HG03025 (cell line): ENCODE results near the gene MYO1A.
A peak's percentile ranks its signal among the peaks of the same experiment; 100 is the strongest.
"Not testable (repeated sequence)": the region's sequence is repeated elsewhere in the genome, so short reads cannot be mapped to it uniquely, and the experiment has no call there.

ENCODE experiments used
- ATAC-seq: cut with Tn5 transposase; IDR thresholded peaks from one replicate; pipeline ENCODE4 v1.9.1; 2021; ENCODE audit warnings: mild to moderate bottlenecking, moderate library complexity; ENCODE audit not compliant: unreplicated experiment, low FRiP score

The MYO1A gene

DNA sequence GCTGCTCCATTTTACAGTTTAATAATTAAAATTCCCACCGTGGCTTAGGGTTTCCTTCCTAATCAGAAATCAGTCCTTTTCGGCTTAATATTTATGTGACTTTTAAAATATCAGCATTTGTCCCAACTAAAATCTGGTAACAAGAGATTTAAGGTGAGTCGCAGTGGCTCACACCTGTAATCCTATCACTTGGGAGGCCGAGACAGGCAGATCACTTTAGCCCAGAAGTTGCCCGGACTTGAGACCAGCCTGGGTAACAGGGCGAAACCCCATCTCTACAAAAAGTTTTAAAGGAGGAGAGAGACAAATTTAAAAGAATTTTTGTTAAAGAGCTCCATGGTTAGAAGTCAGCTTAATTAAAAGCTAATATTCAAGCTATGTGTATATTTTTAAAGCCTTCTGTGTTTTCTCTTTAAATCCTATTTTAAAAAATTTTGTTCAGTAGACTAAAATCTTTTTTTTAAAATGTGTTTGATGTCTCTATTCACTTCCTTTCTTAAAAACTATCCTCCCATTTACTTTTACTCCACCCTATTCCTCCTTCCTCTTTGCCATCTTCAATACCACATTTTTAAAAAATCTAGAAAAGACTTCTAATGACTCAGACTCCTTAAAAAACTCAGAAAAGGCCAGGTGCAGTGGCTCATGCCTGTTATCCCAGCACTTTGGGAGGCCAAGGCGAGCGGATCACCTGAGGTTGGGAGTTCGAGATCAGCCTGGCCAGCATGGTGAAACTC, 29.8 kb downstream of the MYO1A start:
- no peak for ATAC-seq

DNA sequence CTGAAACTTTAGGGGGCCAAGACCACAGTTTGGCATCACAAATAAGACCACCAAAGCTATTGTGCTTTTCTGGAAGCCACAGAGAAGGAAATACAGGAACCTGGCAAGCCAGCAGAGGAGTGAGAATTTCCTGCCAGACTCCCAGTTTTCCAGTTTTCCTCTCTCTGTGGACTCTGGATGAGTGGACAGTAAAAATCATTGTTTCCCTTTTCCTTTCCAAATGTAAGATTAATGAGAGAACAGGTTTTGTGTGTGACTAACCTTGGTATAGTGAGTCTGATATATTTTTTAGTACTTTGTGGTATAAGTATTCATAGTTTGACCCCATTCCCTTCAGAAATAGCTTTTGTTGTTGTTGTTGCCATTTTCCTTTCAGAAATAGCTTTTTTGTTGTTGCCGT, 31.0 kb downstream of the MYO1A start:
- ATAC-seq: no peak

DNA sequence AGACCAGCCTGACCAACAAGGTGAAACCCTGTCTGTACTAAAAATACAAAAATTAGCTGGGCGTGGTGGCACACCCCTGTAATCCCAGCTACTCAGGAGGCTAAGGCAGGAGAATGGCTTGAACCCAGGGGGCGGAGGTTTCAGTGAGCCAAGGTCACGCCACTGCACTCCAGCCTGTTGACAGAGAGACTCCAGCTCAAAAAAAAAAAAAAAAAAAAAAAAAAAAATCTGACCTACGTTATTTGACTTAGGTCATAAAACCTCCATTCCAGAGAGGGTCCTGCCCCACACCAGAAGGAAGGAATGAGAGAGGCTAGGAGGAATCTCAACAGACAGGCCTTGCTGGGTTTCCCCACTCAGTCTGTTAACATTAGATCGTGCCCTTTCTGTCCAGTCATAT, 31.6 kb downstream of the MYO1A start:
- ATAC-seq: not testable (repeated sequence)

DNA sequence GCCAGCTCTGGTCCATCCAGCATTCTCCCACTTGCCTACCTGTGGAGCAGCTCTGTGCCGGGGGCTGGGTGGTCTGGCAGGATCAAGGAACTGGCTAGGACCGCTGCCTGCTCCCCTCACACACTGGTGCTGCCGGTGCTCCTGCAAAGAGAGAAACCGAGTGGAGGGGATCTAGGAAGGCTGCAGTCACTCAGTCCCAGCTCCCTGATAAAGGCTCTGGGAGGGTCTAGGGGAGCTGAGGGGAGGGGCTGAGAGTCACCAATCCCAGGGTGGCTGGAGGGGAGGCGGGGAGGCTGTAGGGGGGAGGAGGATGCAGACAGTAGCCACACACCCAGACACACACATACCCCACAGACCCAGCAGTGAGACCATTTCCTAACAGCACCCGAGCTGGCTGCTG, 33.6 kb downstream of the MYO1A start, which contains the start of gene TAC3:
Gene TAC3 (minus strand): TSS at position 182 of the 400 bp plus-strand sequence. CDS start 732 bp downstream, outside the sequence.
- no peak for ATAC-seq

DNA sequence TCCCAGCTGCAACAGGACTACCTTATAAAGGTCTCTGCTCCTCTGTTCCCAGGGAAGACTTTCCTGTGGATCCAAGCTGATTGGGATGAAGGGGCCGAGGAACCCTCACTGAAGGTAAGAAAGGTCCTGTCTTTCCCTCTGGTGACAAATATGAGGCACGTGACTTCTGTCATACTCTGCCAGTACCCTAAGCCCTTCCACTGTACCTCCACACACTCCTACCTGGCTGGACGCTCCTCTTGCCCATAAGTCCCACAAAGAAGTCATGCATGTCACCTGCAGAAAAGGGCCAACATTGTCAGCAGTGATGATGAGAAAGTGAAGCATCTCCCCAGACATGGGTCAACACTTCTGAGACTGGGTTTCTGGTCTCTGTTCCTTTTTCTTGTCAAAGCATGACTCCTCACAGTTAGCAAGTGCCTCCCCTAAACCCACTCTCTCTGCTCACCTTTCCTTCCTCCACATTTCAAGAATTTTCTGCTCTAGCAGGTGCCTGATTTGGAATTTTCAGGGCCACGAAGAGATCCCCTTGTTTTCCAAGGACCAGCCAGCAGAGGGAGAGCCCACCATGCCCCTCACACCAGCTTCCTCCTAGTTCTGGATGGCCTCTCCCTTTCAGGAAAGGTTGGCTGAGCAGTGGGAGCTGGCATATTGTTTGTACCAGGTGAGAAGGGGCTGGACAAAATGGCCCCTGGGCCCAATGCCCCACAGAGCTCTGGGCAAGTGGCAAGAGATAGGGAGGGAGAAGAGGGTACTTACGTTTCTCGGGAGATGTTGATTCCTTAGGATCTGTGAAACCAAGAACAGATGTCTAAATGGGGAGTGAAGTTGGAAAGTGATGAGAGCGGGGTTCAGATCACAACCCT, 37.1 kb downstream of the MYO1A start:
- peak; percentile 65 for ATAC-seq

DNA sequence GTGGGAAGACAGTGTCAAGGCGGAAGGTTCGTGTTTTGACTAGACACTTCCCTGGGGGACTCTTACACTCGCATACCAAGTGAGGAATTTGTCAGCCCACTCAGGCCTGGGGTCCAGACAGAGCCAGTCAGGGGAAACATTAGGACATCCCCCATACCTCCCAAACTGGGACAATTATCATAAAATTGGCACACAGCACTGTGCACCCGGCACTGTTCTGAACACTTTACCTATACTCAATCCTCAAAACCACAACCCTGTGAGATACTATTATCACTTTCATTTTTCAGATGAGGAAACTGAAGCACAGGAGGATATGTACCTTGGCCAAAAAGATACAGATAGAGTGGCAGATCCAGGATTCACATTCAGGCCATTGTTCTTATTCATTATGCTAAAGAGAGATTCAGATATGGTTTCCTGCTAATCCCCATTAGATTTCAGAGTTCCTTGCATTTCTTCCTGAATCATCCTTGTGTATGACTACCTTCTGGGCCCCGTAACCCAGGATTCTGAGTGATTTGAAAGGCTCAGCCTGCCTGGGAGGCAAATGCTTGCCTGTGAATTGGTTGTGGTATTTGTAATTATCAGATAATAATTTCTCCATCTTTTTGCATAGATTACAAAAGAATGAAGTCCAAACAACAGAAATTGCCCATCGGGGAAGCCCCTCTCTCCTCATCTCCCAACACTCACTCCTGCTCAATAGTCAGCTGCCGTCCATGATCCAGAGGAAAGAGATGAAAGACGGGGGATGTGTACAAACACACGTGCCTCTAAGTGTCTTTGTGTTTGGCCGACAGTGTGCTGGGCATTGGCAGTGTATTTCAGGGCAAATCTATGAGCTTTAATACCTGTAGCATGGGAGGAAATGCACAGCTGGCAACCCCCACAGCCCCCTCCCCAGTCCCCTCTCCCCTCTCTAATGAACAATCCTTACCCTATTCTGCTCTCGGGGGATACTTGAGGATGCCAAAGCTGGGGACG, 38.2 kb downstream of the MYO1A start:
- peak; percentile 45 for ATAC-seq

DNA sequence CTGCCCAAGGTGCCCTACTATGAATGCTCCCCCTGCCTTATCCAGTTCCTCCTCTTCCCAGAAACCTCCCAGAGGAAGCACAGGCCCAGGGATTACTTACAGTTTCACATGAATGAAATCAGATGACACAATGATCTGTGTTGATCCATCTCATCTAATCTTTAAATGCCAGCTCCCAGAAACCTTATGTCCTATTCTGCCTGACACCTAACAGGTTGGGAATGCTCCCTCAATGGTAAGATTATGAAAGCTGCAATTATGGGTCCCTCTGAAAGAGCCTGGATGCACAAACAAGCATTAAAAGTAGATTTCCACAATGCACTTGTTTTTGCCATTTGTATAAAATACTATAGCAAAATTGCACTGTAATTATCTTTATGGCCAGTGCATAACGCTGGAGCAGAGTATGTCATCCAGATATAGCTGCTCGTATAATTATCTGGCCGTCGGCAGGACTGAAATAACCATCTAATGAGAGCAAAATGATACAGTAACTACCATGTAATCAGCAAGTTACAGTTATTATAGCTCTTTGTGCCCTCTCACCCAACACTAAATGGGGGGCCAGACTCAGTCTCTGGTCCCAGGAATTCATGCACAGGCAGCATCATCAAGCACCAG, 39.2 kb downstream of the MYO1A start:
- no peak for ATAC-seq

DNA sequence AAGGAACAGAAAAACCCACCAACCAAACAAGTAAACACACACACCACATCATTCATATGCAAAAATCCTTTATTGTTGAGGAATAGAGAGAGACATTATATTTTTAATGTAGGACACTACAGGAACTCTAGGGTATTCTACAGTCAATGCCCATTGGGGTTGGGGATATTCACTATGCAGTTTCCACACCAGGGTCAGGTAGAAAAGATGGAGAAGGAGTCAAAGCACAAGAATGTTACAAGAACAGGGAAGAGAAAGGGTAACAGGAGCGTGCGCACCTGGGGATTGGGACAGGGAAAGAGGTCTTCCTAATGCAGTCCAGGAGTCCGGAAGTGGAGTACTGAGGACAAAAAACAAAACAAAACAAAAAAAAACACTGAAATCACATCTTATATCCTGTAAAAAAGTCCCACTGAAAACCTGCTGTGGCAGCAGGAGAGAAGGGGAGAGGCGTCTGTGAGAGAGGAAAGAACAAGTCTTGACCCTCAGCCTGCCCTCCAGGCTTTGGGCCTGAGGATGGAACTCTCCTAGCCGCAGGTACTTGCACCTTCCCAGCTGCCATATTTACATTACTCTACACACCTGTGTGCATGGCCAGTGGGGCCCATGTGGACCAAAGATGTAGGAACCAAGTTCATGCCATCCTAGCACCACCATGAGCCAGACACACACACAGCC, 39.8 kb downstream of the MYO1A start:
- no peak for ATAC-seq

DNA sequence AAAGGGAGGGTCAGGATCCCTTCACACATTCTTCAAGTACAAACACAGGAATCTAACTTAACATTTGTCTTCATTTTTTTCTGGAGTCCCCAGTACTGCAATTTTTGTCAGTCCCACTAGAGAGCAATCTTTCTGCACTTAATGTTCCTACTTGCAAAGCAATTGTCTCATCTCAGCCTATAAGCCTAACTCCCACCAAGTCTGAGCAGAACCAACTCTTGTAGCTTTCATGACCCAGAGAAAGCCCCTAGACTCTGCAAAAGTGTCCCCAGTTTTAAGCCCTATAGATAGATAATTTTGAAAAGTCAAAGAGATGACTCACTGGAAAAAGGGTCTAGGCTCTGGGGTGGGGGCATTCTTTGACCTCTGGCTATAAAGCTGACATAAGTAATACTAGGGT, 41.8 kb downstream of the MYO1A start:
- ATAC-seq: no peak

DNA sequence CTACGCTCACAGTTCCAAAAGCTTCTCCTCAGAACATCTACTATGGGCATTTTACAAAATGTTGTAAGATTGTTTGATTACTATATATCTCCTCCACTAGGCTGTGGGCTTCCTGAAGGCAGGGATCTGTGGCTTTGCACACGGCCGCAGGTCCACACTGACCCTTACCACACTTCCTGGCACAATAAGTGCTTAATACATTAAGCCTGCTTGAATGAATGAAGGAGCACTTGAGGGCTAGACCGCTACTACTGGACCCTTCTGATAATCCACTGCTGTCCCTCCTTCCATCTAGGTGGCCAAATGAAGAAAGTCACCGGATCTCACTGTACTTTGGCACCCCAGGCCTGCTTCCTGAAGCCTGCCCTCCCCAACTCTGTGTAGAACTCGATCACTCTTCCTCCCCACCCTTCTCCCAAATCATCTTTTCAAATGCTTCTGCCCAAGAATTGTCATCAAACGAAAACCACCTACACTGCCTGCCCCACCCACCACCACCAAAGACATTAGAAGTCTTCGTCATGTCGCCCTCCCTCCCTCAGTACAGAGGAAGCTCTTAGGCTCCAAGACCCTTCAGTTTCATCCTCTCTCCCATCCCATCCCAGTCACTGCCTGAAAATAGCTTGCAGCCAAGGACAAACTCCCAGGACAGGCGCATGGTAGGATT, 43.0 kb downstream of the MYO1A start:
- ATAC-seq: no peak

DNA sequence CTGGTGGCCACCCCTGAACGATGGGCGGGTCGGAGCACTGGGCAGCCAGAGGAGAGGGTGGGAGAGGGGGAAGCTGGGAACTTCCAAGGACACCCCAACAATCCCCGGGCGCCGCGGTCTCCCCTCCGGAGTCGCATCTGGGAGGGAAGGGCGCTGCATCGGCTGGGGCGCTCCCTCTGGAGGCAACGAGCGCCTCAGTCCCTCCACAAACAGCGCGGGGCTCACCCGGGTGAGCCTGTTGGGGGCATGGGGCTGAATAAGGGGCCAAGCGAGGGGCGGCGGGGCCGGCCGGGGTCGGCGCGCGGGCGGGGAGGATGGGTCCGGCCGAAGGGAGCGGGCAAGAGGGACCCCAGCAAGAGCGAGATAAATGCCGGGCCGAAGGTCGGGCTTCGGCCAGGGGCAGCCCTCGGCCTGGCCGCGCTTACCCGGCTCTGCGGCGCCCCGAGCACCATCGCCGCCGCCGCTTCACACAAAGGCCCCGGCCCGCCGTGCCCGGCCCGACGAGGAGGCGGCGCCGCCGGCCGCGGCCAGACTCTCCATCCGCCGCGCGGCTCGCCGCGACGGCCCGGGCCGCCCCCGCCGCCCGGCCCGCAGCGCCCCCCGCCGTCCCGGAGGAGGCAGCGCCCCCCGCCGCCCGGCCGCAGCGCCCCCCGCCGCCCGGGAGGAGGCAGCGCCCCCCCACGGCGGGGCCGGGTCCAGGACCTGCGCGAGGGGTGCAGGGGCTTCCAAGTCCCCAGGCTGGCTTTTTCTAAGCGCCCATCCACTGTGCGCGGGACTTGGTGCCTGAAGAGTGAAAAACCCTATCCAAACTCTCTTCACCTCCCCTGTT, 43.7 kb downstream of the MYO1A start, which contains the start of gene ZBTB39:
Gene ZBTB39 (minus strand): TSS at position 567 of the 829 bp plus-strand sequence. CDS start 1,629 bp downstream, outside the sequence.
- peak; percentile 41 for ATAC-seq

DNA sequence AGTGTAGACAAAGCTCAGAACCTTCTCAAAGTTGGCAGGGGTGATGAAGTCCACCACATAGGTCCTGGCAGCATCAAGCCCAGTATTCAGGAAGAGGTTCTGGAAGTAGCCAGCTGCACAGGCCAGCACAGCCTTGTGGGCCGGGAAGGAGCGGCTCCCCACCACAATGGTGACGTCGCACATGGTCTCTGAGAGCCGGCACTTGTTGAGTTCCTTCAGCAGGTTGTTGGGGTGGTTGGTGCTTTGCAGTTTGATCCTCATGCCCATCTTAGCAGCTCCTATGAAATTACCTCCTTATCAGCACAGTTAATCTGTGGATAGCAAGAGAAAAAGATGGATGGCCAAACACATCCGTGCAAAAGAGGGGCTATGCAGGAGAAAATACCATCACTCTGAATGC, 45.3 kb downstream of the MYO1A start:
- no peak for ATAC-seq

DNA sequence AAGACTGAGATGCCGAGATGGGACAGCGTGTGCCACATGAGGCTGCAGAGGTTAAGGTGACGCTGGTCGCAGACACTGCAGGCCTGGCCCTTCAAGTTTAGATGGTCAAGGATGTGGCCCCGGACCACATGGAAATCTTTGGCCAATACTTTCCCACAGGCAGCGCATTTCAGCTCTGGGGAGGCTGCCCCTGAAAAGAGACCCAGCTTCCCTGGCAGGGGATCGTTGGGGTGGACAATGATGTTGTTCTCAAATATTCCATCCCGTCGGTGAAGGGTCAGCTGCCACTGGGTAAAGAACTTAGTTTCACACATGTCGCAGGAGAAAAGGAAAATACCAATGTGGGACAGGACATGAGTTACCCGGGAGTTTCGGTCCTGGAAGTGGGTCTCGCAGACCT, 46.5 kb downstream of the MYO1A start:
- no peak for ATAC-seq

DNA sequence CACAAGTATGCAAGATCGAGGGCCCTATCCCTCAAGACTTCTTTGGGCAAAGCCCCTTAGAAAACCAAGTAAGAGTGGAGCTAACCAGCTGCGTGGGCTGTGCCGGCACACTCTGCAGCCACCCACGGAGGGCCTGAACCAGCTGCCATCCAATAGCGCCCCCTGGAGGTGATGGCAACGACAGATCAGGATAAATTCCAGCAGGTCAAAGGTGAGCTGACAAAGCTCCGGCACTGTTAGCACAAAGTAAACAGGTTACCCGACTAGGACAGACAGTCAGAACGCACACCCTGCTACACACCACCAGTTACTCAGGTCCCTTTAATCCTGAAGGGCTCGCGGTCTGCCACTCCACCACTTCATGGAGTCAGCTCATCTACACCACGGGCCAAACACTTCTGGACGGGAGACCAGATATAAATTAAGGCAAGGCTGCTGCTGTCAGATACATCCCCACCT, 48.5 kb downstream of the MYO1A start:
- ATAC-seq: no peak

DNA sequence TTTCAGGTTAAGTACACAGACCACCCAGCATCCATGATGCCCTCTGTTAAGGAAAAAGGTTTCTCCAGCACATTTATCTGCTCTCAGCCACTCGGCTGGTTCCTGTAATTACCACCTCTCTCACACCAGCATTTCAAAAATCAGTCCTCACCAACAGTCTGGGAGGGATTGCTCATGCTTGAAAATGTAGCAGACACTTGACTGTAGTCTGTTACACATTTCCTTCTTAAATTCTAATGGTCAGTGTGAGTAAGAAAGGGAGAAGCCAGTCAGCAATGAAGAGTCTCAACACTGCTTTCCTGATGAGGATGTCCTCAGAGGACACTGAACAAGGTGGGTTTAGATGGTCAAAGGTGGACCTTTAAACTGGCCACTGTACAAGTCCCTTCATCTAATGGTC, 49.5 kb downstream of the MYO1A start:
- no peak for ATAC-seq

DNA sequence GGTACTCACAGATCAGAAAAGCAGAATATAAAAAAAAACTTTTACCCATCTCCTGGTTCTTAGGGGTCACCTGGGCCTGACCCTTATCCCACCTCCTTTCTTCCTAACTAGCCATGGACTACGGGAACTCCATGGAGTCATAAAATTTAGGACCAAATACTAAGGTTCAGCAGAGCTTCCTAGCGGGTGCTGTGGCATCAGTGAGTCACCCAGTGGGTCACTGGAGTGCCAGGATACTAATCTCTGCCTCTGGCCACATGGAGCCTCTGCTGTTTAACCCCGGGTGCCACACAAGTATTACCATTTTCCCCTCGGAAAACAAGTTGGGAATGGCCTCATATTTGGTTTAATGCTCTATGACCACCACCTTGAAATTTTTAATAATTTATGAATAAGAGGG, 50.5 kb downstream of the MYO1A start:
- no peak for ATAC-seq

DNA sequence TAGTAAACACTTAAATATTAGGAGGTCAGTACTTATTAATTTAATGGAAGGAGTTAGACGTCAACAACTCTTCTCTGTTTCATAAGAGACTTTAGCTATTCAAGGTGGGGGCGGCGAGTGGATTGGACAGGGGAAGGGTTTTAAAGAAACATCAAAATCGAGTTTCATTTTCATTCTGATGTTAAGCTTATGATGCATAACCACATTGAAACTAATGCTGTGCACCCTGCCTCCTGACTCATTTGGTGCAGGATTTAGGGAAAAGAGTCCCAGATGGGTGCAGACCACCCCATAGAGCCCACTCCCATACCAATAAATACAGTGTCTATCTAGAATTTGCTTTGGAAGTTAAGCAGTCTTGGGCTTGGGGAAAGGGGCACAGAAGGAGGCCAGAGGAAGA, 50.9 kb downstream of the MYO1A start:
- peak; percentile 53 for ATAC-seq

DNA sequence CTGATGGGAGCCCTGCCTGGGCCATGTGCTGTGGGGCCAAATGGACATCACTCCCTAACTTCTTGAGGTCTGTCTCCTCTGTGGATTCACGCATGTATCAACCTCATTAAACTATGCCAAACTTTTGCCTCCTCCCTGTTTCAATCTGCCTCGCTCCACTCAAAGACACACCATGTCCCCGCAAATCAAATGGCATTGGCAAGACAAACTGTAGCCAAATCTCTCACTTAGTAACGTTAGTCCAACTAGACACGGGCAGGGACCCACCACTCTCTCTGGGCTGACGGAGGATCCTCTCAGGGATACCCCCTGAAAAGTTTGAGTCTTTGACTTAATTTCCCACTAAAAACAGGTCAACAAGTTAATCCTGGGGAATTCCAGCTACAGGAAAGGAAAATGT, 51.6 kb downstream of the MYO1A start:
- ATAC-seq: no peak
